GM12878 (cell line): ENCODE measurements around the gene SNAPC4. TPM values are rescaled to one million over a fixed set of nuclear protein-coding genes. Genes with fewer than 3 reads are reported as not detected.

Experiments
- ATAC-seq: fragments of 200-7000 bp; cut with Tn5 transposase; 3 replicates; pipeline ENCODE4 v1.9.1; 2020; ENCODE audit warnings: mild to moderate bottlenecking, moderate library complexity
- BruUV-seq: library from RNA; stranded (reverse); fragments of 400-500 nt; replicated peaks from 2 replicates; lab custom pipeline; 2021; lab: Mats Ljungman, UMichigan
- CTCF ChIA-PET: fragments of 300-600 bp; sonication (Branson Sonifier 250); formaldehyde crosslinking; extraction: SDS; loops from one replicate; lab custom pipeline; 2021; ENCODE audit warnings: inconsistent platforms; lab: Yijun Ruan, JAX
- POLR2A ChIA-PET: fragments of 350-600 bp; formaldehyde crosslinking; extraction: SDS; loops from one replicate; lab custom pipeline; 2021; ENCODE audit warnings: inconsistent platforms; lab: Charles Lee
- RAD21 ChIA-PET: fragments of 300-600 bp; sonication (Branson Sonifier 250); formaldehyde crosslinking; loops from one replicate; lab custom pipeline; 2023; ENCODE audit warnings: antibody characterized with exemption; ENCODE audit not compliant: unreplicated experiment; lab: Charles Lee
- SMC1A ChIA-PET: fragments of 300-600 bp; sonication (Branson Sonifier 250); formaldehyde crosslinking; loops from one replicate; lab custom pipeline; 2023; ENCODE audit not compliant: unreplicated experiment, uncharacterized antibody; lab: Charles Lee
- DNase-seq: peaks from one replicate; pipeline ENCODE4 v3.0.0-alpha.2; 2011; ENCODE audit warnings: low read depth, low spot score
- FAIRE-seq: peaks from 3 replicates; lab custom pipeline; 2011; peaks lifted over from hg19 to GRCh38; lab: Jason Lieb, UNC
- H2AFZ ChIP-seq: 2 replicates; pipeline ENCODE4 v1.6.0; 2011; ENCODE audit warnings: low read depth, low read length, control low read depth; ENCODE audit not compliant: control insufficient read depth
- H3K27ac ChIP-seq: 2 replicates; pipeline ENCODE4 v1.5.1; 2011; ENCODE audit warnings: control low read depth; ENCODE audit not compliant: control insufficient read depth, insufficient read depth
- H3K27me3 ChIP-seq, 2 experiments: replicated peaks in 1 of 2; 2 replicates each; pipeline versions ENCODE4 v1.6.0 to v1.6.1; 2011; ENCODE audit warnings: low read length in 1 of 2; ENCODE audit not compliant: control insufficient read depth in 2 of 2, insufficient read depth in 2 of 2
- H3K36me3 ChIP-seq, 2 experiments: 2 replicates each; pipeline ENCODE4 v1.5.1; 2011; ENCODE audit warnings: low read length in 1 of 2; ENCODE audit not compliant: control insufficient read depth in 2 of 2, insufficient read depth in 2 of 2
- H3K4me1 ChIP-seq: 2 replicates; pipeline ENCODE4 v1.6.1; 2011; ENCODE audit warnings: mild to moderate bottlenecking, low read length, moderate library complexity, mixed read lengths; ENCODE audit not compliant: control insufficient read depth, insufficient read depth
- H3K4me2 ChIP-seq: 2 replicates; pipeline ENCODE4 v1.6.0; 2011; ENCODE audit warnings: control low read depth; ENCODE audit not compliant: control insufficient read depth, insufficient read depth
- H3K4me3 ChIP-seq: fragments of 200-600 bp; sonication (generic); 2 replicates; pipeline ENCODE4 v1.5.1; 2016
- H3K79me2 ChIP-seq: 2 replicates; pipeline ENCODE4 v1.6.0; 2011; ENCODE audit warnings: low read length; ENCODE audit not compliant: control insufficient read depth, insufficient read depth
- H3K9ac ChIP-seq: 2 replicates; pipeline ENCODE4 v1.8.0; 2011; ENCODE audit warnings: low read length, control low read depth, mixed read lengths; ENCODE audit not compliant: control insufficient read depth, insufficient read depth
- H3K9me3 ChIP-seq: replicated peaks from 3 replicates; pipeline ENCODE4 v1.5.1; 2011; ENCODE audit warnings: mild to moderate bottlenecking, low read length; ENCODE audit not compliant: control insufficient read depth, insufficient read depth
- H4K20me1 ChIP-seq: 2 replicates; pipeline ENCODE4 v1.6.0; 2011; ENCODE audit not compliant: control insufficient read depth, insufficient read depth
- E4F1 ChIP-seq: fragments of 450-650 bp; IDR thresholded peaks from 2 replicates; pipeline ENCODE4 v1.6.1; 2018; ENCODE audit warnings: borderline replicate concordance, mild to moderate bottlenecking; ENCODE audit not compliant: partially characterized antibody
- HDAC6 ChIP-seq: fragments of 200-600 bp; sonication (generic); IDR thresholded peaks from one replicate; pipeline ENCODE4 v1.8.0; 2017; ENCODE audit warnings: antibody characterized with exemption; ENCODE audit not compliant: unreplicated experiment
- IKZF2 ChIP-seq, 2 experiments: fragments of 450-650 bp; IDR thresholded peaks; 2 replicates each; pipeline ENCODE4 v1.6.1; 2017; ENCODE audit warnings: mild to moderate bottlenecking in 2 of 2, moderate library complexity in 2 of 2
- MXI1 ChIP-seq: fragments of 150-350 bp; IDR thresholded peaks from 2 replicates; pipeline ENCODE4 v1.6.1; 2011; ENCODE audit warnings: low read depth, mild to moderate bottlenecking, inconsistent platforms, low read length, improper control_type of control experiment
- PAX8 ChIP-seq: fragments of 450-650 bp; IDR thresholded peaks from 2 replicates; pipeline ENCODE4 v1.6.1; 2017; ENCODE audit warnings: mild to moderate bottlenecking, moderate library complexity
- RAD51 ChIP-seq: fragments of 450-650 bp; IDR thresholded peaks from 2 replicates; pipeline ENCODE4 v1.6.1; 2016; ENCODE audit warnings: moderate library complexity, mild to moderate bottlenecking, inconsistent platforms
- SIX5 ChIP-seq: IDR thresholded peaks from 2 replicates; pipeline ENCODE4 v1.6.1; 2011; ENCODE audit warnings: mild to moderate bottlenecking, low read depth, low read length, moderate library complexity; ENCODE audit not compliant: severe bottlenecking
- SMAD5 ChIP-seq: IDR thresholded peaks from 2 replicates; pipeline ENCODE4 v1.6.1; 2016; ENCODE audit warnings: antibody characterized with exemption, low read depth
- SREBF1 ChIP-seq: IDR thresholded peaks from 2 replicates; pipeline ENCODE4 v1.6.1; 2012; ENCODE audit warnings: mild to moderate bottlenecking, low read length
- SUPT20H ChIP-seq: IDR thresholded peaks from 2 replicates; pipeline ENCODE4 v1.6.1; 2011; ENCODE audit warnings: low read depth, mild to moderate bottlenecking, low read length, moderate library complexity, borderline replicate concordance; ENCODE audit not compliant: control insufficient read depth
- TBL1XR1 ChIP-seq: IDR thresholded peaks from 2 replicates; pipeline ENCODE4 v1.6.1; 2012; ENCODE audit warnings: low read depth, low read length, improper control_type of control experiment
- TCF7 ChIP-seq: IDR thresholded peaks from 2 replicates; pipeline ENCODE4 v1.6.1; 2014; ENCODE audit warnings: antibody characterized with exemption, borderline replicate concordance
- WGBS: methylation state at CpG from one replicate; pipeline ENCODE4 v1.1.6; 2016; ENCODE audit warnings: low lambda C conversion rate; ENCODE audit not compliant: insufficient replicate concordance, insufficient coverage; ENCODE audit errors: missing lambda C conversion rate; 5-methylcytosine and 5-hydroxymethylcytosine counted together
- in situ Hi-C: fragments of 300-500 bp; cut with MboI; formaldehyde crosslinking; loops from 9 replicates; pipeline ENCODE4 v1.14.3; 2018; ENCODE audit warnings: mixed read lengths
- intact Hi-C: fragments of 100-400 bp; cut with micrococcal nuclease; formaldehyde crosslinking; loops from one replicate; pipeline ENCODE4 v1.14.2; 2022; ENCODE audit not compliant: unreplicated experiment
- polyA plus RNA-seq, 11 experiments: library from polyadenylated mRNA; depleted of rRNA in 4 of 11; unstranded in 6 of 11; stranded (reverse) in 5 of 11; fragments of >200 nt; fragmentation: Nextera tagmentation in 4 of 11; fragmentation: Illumina TruSeq in 1 of 11; extraction: Ambion mirVana in 4 of 11; extraction: Trizol in 1 of 11; gene quantifications; 1 replicate in 1 of 11; 2 replicates in 10 of 11; pipeline versions ENCODE4 v1.2.1 to v1.2.3, GENCODE V29; 2011 to 2016; ENCODE audit warnings: inconsistent platforms in 2 of 11, missing spikeins in 2 of 11, low read depth in 1 of 11
- total RNA-seq, 4 experiments: library from RNA; depleted of rRNA in 3 of 4; stranded (reverse); fragments of >200 nt in 3 of 4; fragmentation: Illumina TruSeq in 1 of 4; extraction: Trizol in 1 of 4; gene quantifications; 2 replicates each; pipeline versions ENCODE4 v1.2.1 to v1.2.3, GENCODE V29; 2013 to 2021

Gene SNAPC4
- total and polyA plus RNA-seq, 10 of the 15 experiments (the other 5 are each of a cell fraction or from before 2014, with no cell fraction given), result 0.42 to 19.8 (median 7.0) TPM

- no TSS peak for BruUV-seq
- Histone ChIP-seq H3K4me3 (no peak overlapping the region), H3K27ac (no peak overlapping the region), H3K4me1 (no peaks in the 10 kb centered on the region), H3K4me2 (no peak overlapping the region), H3K9me3 (no peaks in the 10 kb centered on the region), H2AFZ (no peak overlapping the region), H3K9ac (no peak overlapping the region), H3K79me2 (no peaks in the 10 kb centered on the region), H4K20me1 (no peaks in the 10 kb centered on the region), H3K36me3 (no peaks in the 10 kb centered on the region), H3K27me3 (no peaks in the 10 kb centered on the region)
- in situ Hi-C loops (no loop called here), intact Hi-C loops (no loop called here)
- ChIA-PET SMC1A (no interaction called here), RAD21 (no interaction called here), POLR2A (no interaction called here), CTCF (no interaction called here)
- TF ChIP-seq HDAC6 (no peak), MXI1 (no peak), IKZF2 (IDR thresholded peaks at IDR 0.05) (no peak), SREBF1 (no peak)
- 57% methylated on average over 48 of the region's 54 CpGs for WGBS
- DNase-seq (no peak), ATAC-seq (no peak), FAIRE-seq (no peak)
Measured at GRCh38 chr9:136355616-136356557, 44.1 kb downstream of the SNAPC4 start.

- no peak for TF ChIP-seq E4F1
- no peak for TF ChIP-seq SIX5
- no peak for TF ChIP-seq TCF7
- no peak for TF ChIP-seq SMAD5
- no peak for TF ChIP-seq SUPT20H
- no peak for TF ChIP-seq PAX8
- TF ChIP-seq TBL1XR1, result no peak
- TF ChIP-seq RAD51, result no peak
- Histone ChIP-seq H3K4me2 (no peak overlapping the region), H3K9me3 (no peaks in the 10 kb centered on the region), H3K9ac (no peak overlapping the region), H3K36me3 (no peaks in the 10 kb centered on the region), H2AFZ (no peak overlapping the region), H3K4me3 (no peak overlapping the region), H3K79me2 (no peaks in the 10 kb centered on the region), H3K27me3 (no peaks in the 10 kb centered on the region), H3K27ac (no peak overlapping the region), H4K20me1 (no peaks in the 10 kb centered on the region), H3K4me1 (no peaks in the 10 kb centered on the region)
- no peak for DNase-seq
- ATAC-seq, result no peak
- 21% methylated on average over 15 of the region's 17 CpGs for WGBS
- ChIA-PET SMC1A (no interaction called here), POLR2A (no interaction called here), RAD21 (no interaction called here), CTCF (no interaction called here)
- in situ Hi-C loops (no loop called here), intact Hi-C loops (no loop called here)
- BruUV-seq, result no TSS peak
- FAIRE-seq, result no peak
Measured at GRCh38 chr9:136354592-136355085, 45.3 kb downstream of the SNAPC4 start.
